ENCODE data around the gene MAB21L3.

MAB21L3 gene

DNA sequence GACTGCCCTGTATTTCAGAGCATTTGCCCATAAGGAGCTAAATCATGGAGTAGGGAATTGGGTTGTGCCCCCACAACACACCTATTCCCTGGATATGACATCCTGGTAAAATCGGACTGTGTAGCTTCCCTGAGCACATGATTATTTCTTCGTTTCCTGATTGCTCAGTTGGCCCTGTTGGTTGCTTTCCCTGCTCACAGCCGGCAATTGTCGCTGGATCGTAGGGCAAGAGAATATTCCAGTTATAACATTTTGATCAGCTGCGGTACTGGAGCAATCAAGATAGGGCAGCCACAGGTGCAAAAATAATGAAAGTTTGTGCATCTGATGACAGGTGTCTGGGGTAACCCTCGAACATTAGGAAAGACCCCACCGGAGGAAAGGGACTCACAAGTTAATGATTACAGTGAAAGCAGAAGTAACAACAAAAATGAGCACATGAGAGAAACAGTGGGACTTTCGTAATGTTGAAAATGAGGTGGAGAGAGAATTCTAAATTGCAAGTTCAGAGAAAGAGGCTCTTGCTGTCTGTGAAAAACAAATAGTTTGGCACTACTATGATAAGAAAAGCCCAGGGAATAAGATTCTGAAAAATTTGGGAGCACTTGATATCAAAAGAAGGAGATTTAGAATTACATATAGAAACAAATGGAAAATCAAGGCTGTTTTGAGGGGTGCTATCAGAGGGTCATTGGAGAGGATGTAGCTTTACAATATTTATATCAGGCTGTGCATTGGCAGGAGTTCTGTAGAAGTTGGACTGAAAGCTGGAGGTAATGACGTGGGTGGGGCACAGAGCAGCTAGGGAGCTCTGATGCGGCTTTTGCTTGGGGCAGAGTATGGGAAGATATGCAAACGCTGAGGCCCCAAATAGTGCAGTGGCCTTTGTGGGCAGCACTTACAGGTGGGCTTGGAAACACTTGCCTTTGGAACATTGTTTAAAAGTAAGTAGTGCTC, at the start of gene MAB21L3:
Gene MAB21L3 (plus strand): TSS at position 833 of the 957 bp plus-strand sequence. CDS start 1,217 bp downstream, outside the sequence.
- no peak for DNase-seq (ENCODE audit: low read depth, low spot score)

DNA sequence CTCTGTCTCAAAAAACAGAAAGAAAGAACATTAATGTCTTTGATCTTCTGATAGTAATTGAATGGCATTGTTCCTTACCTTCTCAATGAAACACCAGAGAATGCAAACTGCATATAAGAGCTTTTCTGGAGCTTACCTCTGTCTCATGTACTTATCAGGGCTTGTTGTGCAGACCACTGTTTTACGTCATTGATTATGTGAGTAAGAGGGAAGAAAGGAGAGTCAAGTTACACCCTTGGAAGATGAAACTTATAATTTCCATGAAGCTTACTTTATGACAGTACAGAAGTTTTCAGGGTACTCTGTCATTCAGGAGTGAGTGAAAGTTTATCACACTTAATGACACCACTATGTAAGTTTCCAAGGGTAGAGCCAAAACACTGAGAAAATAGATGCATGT, 49.0 kb upstream of the MAB21L3 start:
- DNase-seq (ENCODE audit: low read depth, low spot score), result no peak

DNA sequence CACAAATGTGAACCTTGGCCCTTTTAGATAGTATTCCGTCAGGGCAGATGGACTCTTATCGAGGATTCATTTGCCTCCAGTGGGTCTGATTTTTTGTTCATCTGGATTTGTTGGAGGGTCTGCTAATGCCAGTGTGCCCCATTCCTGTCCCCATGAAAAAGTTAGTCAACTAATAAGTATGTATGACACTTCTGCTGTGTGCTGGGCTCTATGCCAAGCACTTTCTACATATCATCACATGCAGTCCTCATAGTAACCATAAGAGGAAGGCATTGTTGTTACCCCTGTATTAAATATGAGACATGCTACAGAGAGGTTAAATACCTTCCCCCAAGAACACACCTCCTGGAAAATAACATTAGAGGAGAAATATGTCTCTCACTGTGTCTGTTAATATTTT, 46.6 kb upstream of the MAB21L3 start:
- DNase-seq (ENCODE audit: low read depth, low spot score), result no peak

DNA sequence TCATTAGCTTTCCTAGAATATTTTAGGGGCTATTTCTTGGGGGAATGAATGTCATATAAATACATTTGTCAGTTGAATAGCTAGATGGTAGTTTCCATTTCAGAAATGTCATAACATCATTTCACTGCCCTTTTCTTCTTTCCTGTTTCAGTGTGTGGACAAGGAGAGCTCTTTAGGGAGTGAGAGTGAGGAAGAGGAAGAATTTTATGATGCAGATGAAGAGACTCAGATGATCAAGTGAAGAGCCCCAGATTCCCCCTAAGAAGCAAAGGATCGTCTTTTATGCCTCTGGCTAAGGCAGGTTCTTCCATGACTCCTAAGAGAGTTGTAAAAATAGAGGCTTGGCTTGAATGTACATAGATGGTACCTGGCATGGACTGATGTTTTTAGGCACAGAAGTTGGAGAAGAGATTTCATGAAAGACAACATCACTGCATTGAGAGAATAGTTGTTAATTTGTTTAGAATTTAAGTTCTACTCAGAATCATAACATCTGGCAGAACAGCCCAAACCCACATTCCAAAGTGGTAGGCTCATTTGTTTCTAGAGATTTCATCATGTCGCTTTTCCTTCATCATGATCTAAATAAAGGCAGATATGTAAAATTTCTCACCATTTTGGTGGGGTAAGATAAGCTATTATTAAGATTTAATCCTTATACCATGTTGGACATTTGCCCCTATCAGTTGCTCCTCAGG, 44.2 kb upstream of the MAB21L3 start:
- no peak for DNase-seq (ENCODE audit: low read depth, low spot score)

DNA sequence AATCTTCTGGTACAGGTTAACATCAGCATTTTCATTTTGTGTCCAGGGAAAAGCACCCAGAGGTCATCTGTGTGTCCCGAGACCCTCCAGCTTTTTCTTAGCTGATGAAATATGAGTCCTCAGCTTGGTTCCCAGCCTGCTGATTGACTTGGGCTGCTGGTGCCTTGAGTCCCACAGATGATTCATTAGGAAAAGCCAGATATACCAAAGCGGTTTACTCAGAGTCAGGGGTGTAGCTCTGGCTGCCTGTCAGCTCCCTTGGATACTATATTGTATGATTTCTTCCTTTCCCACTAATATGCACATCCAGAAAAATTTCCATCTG, 43.7 kb upstream of the MAB21L3 start:
- DNase-seq (ENCODE audit: low read depth, low spot score), result peak; percentile 24

DNA sequence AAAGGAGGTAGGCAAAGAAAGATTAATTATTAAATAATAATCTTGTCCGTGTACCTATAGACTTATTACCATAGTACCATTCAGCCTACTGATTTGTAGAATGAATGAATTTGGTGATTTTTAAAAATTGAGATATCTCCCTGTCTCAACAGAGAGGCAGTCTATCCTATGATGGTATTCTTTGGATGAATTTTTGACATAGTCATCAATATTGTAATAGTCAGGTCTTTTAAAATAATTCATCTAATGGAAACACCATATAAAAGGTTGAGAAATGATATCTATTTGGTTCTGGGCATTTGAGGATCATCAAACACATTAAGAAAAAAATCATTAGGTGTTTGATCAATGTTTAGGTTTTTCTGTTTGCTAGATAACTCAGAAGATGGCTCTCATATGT, 35.6 kb upstream of the MAB21L3 start:
- no peak for DNase-seq (ENCODE audit: low read depth, low spot score)

DNA sequence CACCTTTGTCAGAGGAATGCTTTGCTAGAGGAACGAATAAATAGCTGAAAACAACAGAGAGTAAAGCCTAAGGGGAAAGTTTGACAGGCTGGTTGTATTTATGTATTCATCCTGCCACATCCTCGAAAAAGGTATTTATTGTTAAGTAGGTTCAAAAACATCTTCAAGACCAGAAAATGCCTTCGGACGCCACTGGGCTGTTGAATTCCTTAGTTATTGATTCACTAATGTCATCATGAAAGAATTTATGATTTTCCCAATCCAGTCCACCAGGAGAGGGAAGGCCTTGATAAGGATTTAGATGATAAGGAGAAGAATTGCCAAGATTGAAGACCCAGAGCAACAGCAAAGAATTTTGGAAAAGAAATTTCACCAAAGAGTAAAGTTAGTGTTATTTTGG, 35.2 kb upstream of the MAB21L3 start:
- no peak for DNase-seq (ENCODE audit: low read depth, low spot score)

DNA sequence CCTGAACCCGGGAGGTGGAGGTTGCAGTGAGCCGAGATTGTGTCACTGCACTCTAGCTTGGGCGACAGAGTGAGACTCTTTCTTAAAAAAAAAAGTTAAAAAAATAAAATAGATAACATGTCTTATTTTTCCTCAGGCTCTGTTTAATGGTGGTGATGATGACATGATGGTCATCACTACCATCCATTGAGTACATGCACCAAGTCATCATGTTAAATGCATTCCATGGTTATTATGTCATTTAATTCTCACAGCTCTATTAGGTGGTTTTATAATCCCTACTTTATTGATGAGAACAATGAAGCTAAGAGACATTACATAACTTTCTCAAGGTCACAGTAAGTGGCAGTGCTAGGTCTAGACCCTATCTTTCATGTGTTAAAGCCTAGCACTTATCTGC, 34.4 kb upstream of the MAB21L3 start:
- no peak for DNase-seq (ENCODE audit: low read depth, low spot score)

DNA sequence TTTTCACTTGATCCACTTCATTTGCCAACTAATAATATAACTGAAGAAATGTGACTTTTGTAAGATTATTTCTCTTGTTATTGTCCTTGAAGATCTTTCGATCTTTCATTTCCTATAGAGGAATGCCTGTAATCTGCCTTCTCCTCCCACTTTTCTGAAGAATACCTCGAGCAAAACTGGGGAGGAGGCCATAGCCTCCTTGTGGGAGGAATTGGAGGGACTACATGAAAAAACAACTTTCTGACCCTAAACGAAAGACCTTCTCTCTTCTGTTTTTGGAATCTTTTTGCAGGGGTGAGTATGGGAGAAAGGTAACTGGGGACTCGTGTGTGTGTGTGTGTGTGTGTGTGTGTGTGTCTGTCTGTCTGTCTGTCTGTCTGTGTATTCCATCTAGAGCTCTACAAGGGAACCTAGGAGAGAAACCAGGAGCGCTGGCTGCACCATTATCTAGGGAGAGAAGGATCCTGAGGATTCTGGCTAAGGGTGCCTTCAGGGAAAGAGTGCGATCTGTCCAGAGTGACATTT, 32.4 kb upstream of the MAB21L3 start:
- DNase-seq (ENCODE audit: low read depth, low spot score), result no peak

DNA sequence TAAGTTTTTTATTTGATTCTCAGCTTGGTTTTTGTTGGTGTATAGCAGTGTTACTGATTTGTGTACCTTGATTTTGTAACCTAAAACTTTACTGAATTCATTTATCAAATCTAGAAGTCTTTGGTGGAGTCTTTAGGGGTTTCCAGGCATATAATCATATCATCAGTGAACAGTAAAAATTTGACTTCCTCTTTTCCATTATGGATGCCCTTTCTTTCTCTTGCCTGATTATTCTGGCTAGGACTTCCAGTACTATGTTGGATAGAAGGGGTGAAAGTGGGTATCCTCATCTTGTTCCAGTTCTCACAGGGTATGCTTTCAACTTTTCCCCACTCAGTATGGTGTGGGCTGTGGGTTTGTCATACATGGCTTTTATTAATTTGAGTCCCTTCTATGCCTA, 23.6 kb upstream of the MAB21L3 start:
- no peak for DNase-seq (ENCODE audit: low read depth, low spot score)

DNA sequence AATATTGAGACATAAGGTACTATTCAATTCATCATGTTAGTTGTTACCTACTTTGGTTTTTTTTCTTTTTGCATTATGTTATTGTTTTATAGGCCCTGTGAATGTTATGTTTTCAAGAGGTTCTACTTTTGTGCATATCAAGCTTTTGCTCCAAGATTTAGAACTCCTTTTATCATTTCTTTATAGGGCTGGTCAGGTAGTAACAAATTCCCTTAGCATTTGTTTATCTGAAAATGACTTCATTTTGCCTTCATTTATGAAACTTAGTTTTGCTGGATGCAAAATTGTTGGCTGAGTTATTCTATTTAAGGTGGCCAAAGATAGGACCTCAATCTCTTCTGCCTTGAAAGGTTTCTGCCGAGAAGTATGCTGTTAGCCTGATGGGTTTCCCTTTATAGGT, 21.3 kb upstream of the MAB21L3 start:
- DNase-seq (ENCODE audit: low read depth, low spot score), result no peak

DNA sequence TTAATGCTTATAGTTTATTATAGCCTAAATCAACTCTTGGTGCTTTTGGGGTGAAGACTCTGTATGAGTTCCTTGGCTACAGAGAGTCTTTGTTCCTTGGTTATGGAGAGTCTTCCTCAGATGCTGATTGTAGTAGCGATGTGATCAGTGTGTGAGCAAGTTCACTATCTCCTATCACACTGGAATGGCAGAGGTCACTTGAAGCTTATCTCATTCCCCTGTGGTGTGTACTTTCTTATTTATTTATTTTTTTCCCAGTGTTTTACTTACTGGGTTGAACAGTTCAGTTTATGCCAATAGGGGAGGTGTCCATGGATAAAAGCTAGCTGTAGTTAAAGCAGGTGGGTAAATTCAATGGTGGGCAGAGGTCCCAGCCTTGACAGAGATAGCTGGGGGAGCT, 20.1 kb upstream of the MAB21L3 start:
- DNase-seq (ENCODE audit: low read depth, low spot score), result no peak

DNA sequence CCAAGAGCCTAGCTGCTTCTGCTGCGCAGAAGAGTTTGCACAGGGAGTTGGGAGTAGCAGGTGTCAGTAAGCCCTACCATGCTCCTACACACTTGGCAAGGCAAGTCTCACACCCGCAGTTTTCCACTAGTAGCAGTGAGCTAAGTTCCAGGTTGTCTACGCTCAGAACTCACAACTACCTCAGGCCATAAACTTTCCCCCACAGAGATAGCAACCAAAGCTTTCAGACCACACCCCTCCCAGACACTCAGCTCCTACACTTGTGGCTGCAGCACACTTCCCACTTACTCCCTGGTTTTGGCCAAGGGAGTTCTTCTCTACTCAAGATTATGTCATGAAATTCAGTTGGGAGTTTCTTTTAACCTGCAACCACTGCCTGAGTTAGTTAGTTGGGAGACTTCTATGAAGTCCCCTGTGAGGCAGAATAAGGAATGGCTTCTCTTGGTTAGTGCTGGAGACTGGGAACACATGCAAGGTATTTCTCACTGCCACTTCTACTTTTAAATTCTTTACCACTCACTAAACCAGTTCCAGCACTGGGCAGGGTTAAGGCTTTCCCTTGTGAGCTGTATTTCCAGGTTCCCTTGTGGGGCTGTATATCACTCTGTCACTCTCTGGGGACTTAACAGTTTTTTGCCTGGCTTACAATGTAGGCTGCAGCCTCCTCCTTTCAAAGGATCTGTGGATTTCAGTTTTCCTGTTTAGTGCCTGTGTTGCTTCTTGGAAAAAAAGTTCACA, 18.3 kb upstream of the MAB21L3 start:
- no peak for DNase-seq (ENCODE audit: low read depth, low spot score)

DNA sequence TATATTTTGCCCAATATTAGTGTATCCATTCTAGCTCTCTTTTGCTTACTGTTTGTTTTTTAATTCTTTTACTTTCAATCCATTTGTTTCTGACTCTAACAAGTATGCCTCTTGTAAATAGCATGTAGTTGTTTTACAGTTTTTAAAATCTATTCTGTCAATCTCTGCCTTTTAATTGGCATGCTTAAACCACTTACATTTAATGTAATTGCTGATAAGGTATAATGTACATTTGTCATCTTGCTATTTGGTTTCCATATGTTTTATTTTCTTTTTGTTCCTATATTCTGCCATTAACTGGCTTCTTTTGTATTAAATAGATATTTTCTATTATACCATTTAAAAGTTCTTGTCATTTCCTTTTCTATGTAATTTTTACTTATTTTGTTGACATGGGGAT, 16.2 kb upstream of the MAB21L3 start:
- no peak for DNase-seq (ENCODE audit: low read depth, low spot score)

DNA sequence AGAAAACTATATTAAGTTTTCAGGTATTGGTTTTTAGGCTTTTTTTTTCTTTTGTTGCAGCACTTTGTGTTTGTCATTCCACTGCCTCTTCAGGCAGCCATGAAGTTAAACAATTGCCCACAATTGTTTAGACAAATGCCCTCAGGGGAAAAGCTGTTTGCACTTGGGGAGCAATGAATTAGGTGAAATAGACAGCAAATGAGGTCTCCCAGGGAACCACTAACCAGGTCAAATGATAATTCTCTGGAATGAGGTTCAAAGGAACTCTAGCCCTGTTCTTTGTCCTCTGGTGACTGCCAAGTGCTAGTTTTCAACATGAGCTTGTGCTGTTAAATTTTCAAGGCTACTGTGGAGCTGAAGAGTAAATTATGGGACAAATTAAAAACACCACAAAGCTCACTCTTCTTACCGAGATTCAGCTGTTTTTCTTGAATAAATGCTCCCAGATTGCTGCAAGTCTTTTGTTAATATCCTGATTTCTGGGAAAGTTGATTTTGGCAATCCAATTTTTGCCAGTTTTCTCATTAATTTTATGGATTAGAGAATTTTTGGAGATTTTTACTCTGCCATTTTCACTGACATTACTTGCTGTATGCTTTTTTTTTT, 15.1 kb upstream of the MAB21L3 start:
- DNase-seq (ENCODE audit: low read depth, low spot score), result no peak

DNA sequence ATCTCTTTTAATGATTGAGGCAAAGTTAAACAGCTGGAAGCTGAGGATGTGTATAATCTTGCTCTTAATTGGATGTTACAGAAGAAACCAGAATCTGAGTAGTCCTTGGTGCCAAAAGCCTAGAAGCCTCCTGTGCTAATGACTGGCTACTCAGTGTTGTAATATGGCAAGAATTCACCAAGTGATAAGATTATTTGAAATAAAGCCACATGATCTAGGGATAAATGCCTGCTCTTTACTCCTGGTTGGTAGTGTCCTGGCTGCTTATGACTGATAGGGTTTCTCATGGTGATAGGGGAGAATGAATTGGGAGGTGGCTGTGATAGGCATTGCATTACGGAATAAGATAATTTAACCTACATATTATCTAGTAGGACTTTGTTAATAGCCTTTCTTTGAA, 13.6 kb upstream of the MAB21L3 start:
- no peak for DNase-seq (ENCODE audit: low read depth, low spot score)

DNA sequence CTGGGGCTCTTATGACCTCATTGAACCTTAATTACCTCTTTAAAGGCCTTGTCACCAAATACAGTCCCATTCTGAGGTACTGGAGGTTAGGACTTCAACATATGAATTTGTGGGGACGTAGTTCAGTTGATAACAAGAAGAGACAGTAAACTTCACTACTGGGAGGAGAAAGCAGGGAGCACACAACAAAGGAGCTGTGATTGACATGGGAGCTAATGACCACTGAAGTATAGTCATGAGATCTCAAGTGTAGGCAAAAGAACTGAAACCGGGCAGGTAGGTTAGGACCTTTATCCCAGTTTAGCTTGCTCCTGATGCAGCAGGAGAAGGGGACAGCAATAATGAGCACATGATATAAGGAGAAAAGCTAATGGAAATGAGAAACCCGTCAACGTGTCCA, 11.8 kb upstream of the MAB21L3 start:
- no peak for DNase-seq (ENCODE audit: low read depth, low spot score)

DNA sequence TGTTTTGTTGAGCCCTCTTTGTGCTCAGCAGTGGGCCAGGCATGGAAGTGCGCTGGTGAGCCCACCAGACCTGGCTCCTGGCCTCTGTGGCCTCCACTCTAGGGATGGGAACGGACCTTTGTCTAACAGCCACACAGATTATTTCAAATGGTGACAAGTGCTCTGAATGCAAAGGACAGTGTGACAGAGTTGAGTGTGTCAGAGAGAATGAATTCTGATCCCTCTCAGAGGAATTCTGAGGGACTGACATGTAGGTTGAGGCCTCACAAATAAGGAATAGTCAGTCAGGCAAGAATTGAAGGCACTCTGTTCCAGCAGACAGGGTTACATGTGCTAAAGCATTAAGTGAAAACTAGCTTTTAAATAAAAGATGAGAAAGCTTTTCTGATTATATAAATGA, 11.3 kb upstream of the MAB21L3 start:
- DNase-seq (ENCODE audit: low read depth, low spot score), result no peak

DNA sequence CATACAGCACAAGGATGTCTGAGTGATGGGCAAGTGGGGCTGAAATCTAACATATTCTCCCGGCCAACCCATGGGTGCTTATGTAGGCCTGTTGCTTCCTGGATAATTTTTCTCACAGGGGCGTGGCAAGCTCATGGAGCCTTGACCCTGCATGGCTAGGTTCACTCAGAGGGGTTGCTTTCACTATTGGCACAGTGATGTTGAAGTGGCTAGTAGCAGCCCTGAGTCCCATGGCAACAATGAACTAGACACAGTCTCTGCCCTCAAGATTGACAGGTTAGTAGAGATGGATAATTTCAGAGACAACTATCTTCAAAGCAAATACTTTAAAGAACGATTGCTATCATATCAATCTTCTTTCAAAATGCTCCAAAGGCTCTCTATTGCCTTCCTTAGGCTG, 6.5 kb upstream of the MAB21L3 start:
- DNase-seq (ENCODE audit: low read depth, low spot score), result no peak

DNA sequence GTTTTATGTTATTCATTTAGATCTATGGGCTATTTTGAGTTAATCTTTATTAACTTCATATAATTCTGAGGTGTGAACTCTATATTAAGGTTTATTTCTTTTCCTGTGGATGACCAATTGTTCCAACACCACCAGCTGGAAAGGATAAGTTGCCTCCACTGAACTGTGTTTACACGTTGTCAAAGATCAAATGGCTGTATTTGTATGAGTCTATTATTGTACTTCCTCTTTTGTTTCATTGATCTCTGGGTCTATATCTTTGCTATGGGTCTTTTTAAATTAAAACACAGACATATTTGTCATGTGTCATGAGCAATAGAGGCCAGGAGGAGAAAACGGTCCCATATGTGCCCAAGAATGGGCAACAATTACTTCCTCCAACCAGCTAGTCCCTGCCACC, 5.2 kb upstream of the MAB21L3 start:
- no peak for DNase-seq (ENCODE audit: low read depth, low spot score)

DNA sequence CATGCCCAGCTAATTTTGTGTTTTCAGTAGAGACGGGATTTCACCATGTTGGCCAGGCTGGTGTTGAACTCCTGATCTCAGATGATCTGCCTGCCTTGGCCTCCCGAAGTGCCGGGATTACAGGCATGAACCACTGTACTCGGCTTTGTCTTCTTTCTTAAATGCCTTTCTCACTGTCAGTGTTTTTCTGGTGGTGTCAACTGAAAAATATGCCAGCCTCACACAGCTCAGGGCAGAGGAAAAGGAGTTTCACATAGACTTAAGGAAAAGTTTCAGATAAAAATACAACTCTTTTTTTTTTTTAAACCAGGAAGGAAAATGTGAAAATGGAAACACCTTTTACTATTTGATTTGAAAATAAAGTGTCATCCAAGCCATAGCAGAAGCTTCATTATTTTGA, 4.6 kb upstream of the MAB21L3 start:
- DNase-seq (ENCODE audit: low read depth, low spot score), result no peak

DNA sequence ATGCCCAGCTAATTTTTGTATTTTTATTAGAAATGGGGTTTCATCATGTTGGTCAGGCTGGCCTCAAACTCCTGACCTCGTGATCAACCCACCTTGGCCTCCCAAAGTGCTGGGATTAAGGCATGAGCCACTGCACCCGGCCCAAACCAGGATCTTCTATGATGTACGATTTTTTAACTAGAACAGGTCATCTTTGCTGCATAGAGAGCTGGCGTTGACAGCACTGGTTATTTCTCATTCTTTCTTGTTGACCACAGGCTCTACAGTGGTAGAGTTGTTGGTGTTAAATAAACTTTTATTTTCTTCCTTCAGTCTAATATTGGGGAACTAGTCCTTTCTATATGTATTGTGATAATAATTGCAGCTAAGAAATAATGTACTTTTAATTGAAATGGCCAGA, 3.8 kb upstream of the MAB21L3 start:
- no peak for DNase-seq (ENCODE audit: low read depth, low spot score)

Data from smooth muscle cell of the brain vasculature (primary cell).